ENCODE data around the gene TRIM71. TPM values are rescaled to one million over a fixed set of nuclear protein-coding genes. Genes with fewer than 3 reads are reported as not detected.

Gene TRIM71
- total and polyA plus RNA-seq, 2 experiments from 2014 or later = 1.9 to 14.5 TPM

GRCh38 chr3:32886911-32887310, 69.1 kb downstream of the TRIM71 start:
- Histone ChIP-seq H3K4me3 (no peak overlapping the region), H4K20me1 (ENCODE audit: insufficient read depth, poor library complexity, severe bottlenecking) (no peaks in the 10 kb centered on the region), H3K79me2 (peaks cover 33% of the 10 kb centered on the region), H3K9me2 (replicated peaks; ENCODE audit: insufficient read depth) (no peaks in the 10 kb centered on the region), H3K27ac (no peak overlapping the region), H2AFZ (no peak overlapping the region), H3K27me3 (no peaks in the 10 kb centered on the region), H3K9me3 (ENCODE audit: low read depth) (no peaks in the 10 kb centered on the region), H3K36me3 (replicated peaks; ENCODE audit: insufficient read depth, low read depth) (no peaks in the 10 kb centered on the region), H3K4me2 (no peak overlapping the region), H3K4me1 (ENCODE audit: insufficient read depth) (peaks cover 33% of the 10 kb centered on the region)
- no peak for DNase-seq (ENCODE audit: low spot score)
- WGBS (ENCODE audit: low lambda C conversion rate, missing lambda C conversion rate) = 68% methylated on average over 3 of the region's 3 CpGs
- TF ChIP-seq EZH2phosphoT487 (IDR thresholded peaks at IDR 0.05; ENCODE audit: low read depth, severe bottlenecking, unreplicated experiment) = no peak
- no peak for TF ChIP-seq CTCF (IDR thresholded peaks at IDR 0.05; ENCODE audit: poor library complexity)
- TF ChIP-seq EZH2 (IDR thresholded peaks at IDR 0.05; ENCODE audit: borderline replicate concordance) = no peak

- no peak overlapping the region for H3K4me2 ChIP-seq
- DNase-seq (ENCODE audit: low spot score) = no peak
- TF ChIP-seq EZH2phosphoT487 (IDR thresholded peaks at IDR 0.05; ENCODE audit: low read depth, severe bottlenecking, unreplicated experiment) (no peak), CTCF (IDR thresholded peaks at IDR 0.05; ENCODE audit: poor library complexity) (no peak), EZH2 (IDR thresholded peaks at IDR 0.05; ENCODE audit: borderline replicate concordance) (no peak)
- H3K27me3 ChIP-seq = no peaks in the 10 kb centered on the region
- H3K79me2 ChIP-seq = peaks cover 15% of the 10 kb centered on the region
- no peaks in the 10 kb centered on the region for H3K9me2 ChIP-seq (replicated peaks; ENCODE audit: insufficient read depth)
- no peak overlapping the region for H3K27ac ChIP-seq
- 89% methylated on average over 1 of the region's 1 CpG for WGBS (ENCODE audit: low lambda C conversion rate, missing lambda C conversion rate)
- no peaks in the 10 kb centered on the region for H3K36me3 ChIP-seq (replicated peaks; ENCODE audit: insufficient read depth, low read depth)
- H3K9me3 ChIP-seq (ENCODE audit: low read depth) = no peaks in the 10 kb centered on the region
- H3K4me1 ChIP-seq (ENCODE audit: insufficient read depth) = peaks cover 31% of the 10 kb centered on the region
- no peaks in the 10 kb centered on the region for H4K20me1 ChIP-seq (ENCODE audit: insufficient read depth, poor library complexity, severe bottlenecking)
- no peak overlapping the region for H2AFZ ChIP-seq
- H3K4me3 ChIP-seq = no peak overlapping the region
Measured at GRCh38 chr3:32888739-32889138, 70.9 kb downstream of the TRIM71 start.

- Histone ChIP-seq H3K9me3 (ENCODE audit: low read depth) (no peaks in the 10 kb centered on the region), H2AFZ (no peak overlapping the region), H3K79me2 (peaks cover 6% of the 10 kb centered on the region), H3K4me3 (no peak overlapping the region), H3K4me2 (no peak overlapping the region), H3K4me1 (ENCODE audit: insufficient read depth) (peaks cover 17% of the 10 kb centered on the region), H3K9me2 (replicated peaks; ENCODE audit: insufficient read depth) (no peaks in the 10 kb centered on the region), H3K27ac (no peak overlapping the region), H4K20me1 (ENCODE audit: insufficient read depth, poor library complexity, severe bottlenecking) (no peaks in the 10 kb centered on the region), H3K27me3 (no peaks in the 10 kb centered on the region), H3K36me3 (replicated peaks; ENCODE audit: insufficient read depth, low read depth) (no peaks in the 10 kb centered on the region)
- TF ChIP-seq CTCF (IDR thresholded peaks at IDR 0.05; ENCODE audit: poor library complexity) = no peak
- TF ChIP-seq EZH2 (IDR thresholded peaks at IDR 0.05; ENCODE audit: borderline replicate concordance) = no peak
- no peak for TF ChIP-seq EZH2phosphoT487 (IDR thresholded peaks at IDR 0.05; ENCODE audit: low read depth, severe bottlenecking, unreplicated experiment)
- DNase-seq (ENCODE audit: low spot score) = no peak
- WGBS (ENCODE audit: low lambda C conversion rate, missing lambda C conversion rate) = 96% methylated on average over 42 of the region's 42 CpGs
Measured at GRCh38 chr3:32890420-32891276, 72.9 kb downstream of the TRIM71 start.
